Fibroblast of peridontal ligament (primary cell): ENCODE data around the gene PPP6R1.

Experiments used
- DNase-seq: peaks from one replicate; pipeline ENCODE4 v3.0.0-alpha.2; 2010; ENCODE audit errors: extremely low read depth

PPP6R1 gene, protein sequence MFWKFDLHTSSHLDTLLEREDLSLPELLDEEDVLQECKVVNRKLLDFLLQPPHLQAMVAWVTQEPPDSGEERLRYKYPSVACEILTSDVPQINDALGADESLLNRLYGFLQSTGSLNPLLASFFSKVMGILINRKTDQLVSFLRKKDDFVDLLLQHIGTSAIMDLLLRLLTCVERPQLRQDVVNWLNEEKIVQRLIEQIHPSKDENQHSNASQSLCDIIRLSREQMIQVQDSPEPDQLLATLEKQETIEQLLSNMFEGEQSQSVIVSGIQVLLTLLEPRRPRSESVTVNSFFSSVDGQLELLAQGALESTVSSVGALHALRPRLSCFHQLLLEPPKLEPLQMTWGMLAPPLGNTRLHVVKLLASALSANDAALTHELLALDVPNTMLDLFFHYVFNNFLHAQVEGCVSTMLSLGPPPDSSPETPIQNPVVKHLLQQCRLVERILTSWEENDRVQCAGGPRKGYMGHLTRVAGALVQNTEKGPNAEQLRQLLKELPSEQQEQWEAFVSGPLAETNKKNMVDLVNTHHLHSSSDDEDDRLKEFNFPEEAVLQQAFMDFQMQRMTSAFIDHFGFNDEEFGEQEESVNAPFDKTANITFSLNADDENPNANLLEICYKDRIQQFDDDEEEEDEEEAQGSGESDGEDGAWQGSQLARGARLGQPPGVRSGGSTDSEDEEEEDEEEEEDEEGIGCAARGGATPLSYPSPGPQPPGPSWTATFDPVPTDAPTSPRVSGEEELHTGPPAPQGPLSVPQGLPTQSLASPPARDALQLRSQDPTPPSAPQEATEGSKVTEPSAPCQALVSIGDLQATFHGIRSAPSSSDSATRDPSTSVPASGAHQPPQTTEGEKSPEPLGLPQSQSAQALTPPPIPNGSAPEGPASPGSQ

DNA sequence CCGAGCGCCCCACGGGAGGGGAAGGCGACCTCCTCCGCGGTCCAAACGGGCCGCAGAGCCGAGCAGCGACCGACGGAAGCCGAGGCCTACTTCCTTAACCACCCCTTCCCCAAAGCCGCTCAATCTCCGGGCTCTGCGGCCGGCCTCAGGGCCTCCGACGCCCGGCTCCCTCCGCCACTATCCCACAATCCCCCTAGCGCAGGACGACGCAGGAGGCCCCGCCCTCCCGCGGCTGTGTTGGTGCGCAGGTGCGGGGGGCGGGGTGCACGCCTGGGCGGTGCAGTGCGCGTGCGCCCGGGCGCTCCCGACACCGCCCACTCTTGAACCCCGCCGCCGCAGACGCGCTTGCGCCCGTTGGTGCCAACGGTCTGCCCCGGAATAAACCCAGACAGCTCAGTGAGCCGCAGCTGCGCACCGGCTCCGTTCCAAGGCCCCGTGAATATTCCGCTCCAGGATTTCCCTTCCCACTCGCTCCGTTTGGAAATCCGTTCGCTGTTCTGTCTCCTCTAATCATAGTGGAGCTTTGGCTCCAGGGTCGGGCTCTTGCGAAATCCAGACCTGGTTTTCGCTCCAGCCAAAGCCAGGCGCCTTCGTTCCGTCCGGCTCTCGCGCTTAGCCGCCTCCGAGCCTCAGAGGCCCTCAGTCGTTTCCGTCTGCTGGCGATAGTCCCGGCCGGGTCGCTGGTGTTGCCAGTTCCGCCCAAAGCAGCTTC, at the start of gene PPP6R1:
Gene PPP6R1 (minus strand): TSS at position 190 of the 712 bp plus-strand sequence. CDS start 11,914 bp downstream, outside the sequence.
- DNase-seq = peak; percentile 100

DNA sequence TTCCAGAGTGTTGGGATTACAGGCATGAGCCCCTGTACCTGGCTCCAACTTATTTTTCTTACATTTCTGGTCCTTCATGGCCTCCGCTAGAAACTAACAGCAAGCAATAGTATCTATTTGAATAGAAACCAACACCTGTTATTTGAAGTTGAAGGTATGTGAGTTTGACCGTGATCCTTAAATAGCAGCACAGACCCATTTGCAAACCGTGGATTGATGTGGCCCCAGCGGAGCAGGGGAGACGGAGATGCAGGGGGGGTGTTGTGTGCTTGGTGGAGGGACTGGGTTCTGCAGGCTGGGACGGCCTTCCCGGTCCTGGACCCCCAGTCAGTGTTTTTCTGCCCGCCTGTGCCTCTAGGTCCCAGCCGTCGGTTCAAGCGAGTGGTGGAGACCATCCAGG, 49.5 kb upstream of the PPP6R1 start:
- DNase-seq = no peak

DNA sequence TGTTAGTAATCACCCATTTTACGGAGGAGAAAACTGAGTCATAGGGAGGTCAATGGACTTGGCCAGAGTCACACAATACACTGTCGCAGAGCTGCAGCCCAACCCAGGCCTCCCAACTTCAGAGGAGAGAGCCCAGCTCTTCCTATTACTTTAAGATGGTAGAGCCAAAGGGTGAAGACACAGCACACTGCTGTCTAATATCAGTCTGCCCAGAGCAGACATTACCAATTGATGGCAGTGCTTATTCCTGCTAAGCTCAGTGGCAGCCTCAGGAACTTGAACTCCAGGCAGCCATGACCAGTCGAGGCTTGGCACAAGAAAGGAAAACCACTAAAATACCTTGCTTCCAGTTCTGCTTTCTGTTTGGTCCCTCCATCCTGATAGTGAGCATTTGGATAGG, 47.9 kb upstream of the PPP6R1 start:
- DNase-seq = no peak

DNA sequence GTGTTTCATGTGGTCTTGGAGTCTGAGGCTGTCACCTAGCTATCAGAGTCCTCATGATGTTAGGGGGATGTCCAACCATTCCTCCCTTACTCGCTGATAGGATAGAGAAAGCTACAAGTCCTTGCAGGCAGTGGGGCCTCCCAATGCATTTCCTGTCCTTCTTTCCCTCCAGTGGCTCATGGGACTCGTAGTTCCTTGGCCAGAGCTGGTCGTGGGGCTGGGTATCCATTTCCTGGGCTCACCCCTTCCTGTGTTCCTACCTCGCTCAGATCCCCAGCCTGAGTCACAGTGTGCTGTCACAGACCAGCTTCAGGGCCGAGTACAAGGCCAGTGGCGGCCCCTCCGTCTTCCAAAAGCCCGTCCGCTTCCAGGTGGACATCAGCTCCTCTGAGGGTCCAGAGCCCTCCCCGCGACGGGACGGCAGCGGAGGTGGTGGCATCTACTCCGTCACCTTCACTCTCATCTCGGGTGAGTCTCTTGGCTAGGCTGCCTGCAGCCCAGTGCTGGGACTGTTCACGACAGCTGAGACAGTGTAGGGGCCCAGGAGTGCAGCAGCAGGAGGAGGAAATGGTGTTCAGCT, 47.3 kb upstream of the PPP6R1 start:
- DNase-seq = no peak

DNA sequence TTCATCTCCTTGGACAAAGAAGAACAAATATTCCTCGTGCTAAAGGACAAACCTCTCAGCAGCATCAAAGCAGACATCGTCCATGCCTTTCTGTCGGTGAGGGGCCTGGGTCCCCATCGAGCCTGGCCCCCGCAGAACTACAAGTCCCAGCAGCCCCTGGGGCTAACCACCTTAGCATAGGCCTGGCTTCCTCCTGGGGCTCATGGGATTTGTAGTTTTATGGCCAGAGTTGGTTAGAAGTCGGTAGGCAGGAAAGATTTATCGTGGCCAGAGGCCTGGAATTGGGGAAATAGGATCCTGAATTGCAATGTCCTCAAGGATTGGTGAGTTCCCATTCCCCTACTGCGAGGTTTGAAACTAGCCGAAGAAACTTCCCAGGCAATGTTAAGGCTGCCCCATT, 46.7 kb upstream of the PPP6R1 start:
- DNase-seq = peak; percentile 11

DNA sequence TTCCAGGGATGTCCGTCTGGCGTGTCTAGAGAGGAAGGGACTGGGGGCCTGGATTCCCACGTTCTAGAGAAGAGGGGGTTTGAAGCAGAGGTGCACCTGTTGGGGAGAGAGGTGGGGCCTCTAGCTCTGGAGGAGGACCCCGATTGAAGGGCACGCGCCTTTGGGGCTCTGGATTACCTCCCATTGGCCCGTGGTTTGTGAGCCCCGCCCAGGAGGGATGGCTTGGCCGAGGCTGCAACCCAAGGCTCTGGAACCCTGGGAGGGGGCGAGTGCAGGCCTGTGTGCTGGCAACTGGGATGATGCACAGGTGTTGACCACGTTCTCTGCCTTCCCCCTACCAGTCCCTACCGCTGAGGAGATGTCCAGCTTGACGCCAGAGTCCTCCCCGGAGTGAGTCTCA, 46.2 kb upstream of the PPP6R1 start:
- no peak for DNase-seq

DNA sequence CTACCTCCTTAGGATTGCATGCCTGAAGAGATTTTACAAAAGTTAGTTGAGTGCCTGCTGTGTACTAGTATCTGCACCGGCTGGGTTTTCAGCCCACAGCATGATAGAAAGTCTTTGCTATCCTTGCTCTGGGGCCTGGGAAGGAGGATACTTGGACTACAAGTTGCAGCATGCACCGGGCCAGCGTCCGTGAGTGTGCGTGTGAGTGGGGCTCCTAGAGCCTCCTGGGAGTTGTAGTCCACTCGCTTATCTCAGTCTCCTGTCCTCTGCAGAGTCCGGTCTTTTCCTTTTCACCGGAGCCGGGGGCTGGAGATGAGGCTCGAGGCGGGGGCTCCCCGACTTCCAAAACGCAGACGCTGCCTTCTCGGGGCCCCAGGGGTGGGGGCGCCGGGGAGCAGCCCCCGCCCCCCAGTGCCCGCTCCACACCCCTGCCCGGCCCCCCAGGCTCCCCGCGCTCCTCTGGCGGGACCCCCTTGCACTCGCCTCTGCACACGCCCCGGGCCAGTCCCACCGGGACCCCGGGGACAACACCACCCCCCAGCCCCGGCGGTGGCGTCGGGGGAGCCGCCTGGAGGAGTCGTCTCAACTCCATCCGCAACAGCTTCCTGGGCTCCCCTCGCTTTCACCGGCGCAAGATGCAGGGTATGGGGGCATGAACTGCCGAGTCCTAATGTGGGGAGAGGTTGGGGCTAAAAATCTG, 45.6 kb upstream of the PPP6R1 start:
- no peak for DNase-seq

DNA sequence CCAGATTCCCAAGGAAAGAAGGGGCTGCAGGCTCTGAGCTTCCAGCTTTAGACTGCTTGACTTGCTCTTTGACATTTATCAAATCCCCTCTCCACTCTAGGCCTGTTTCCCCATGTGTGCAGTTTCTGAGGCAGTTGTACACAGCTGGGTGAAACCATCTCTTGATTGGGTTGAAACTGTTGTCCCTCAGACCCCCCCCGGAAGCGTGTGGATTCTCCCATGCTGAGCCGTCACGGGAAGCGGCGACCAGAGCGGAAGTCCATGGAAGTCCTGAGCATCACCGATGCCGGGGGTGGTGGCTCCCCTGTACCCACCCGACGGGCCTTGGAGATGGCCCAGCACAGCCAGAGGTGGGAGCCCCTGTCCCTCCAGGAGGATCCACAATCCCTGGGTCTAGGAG, 44.7 kb upstream of the PPP6R1 start:
- DNase-seq = no peak

DNA sequence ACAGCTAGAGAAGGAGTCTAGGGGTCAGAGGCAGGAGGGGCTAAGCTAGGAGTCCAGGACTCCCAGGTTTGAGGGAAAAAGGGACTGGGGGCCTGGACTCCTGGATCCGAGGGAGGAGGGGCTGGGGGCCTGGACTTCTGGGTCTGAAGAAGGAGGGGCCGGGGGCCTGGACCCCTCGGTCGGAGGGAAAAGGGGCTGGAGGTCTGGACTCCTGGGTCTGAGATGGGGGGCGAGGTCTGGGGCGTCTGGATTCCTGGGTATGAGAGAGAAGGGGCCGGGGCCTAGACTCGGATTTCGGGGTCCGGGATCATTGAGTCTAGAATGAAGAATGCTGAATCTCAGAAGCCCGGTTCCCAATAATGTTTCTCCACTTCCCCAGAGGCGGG, 43.5 kb upstream of the PPP6R1 start:
- no peak for DNase-seq

DNA sequence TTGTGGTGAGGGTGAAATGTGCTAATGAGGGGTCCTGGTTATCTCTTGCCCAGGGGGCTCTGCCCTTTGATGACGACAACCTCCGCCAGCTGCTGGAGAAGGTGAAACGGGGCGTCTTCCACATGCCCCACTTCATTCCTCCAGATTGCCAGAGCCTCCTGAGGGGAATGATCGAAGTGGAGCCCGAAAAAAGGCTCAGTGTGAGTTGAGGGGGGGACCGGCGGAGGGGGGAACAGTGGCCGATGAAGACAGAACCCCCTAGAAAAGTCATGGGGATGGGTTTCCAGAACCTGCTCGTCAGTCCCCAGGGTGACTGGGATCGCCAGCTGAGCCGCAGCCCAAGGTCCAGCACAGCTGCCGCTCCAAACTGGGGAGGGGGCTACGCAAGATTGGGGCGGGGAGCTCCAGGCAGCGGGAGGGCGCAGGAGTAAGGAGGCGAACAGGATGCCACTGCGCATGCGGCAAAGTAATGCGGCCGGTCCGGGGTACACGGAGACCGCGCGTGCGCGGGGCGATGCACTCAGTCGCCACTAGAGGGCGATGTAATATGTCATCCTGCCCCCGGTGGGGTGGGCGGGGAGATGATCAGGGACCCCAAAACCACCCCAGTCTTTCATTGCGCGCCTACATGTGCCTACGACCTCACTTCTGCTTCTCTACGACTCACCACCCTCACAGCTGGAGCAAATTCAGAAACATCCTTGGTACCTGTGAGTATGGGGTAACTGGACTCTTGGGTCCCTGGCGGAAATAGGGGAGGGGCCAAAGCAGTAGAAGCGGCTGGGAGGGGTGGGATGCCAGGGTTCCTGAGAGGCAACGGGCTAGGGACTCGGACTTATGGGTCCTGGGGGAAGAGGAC, 42.9 kb upstream of the PPP6R1 start:
- DNase-seq = peak; percentile 69

DNA sequence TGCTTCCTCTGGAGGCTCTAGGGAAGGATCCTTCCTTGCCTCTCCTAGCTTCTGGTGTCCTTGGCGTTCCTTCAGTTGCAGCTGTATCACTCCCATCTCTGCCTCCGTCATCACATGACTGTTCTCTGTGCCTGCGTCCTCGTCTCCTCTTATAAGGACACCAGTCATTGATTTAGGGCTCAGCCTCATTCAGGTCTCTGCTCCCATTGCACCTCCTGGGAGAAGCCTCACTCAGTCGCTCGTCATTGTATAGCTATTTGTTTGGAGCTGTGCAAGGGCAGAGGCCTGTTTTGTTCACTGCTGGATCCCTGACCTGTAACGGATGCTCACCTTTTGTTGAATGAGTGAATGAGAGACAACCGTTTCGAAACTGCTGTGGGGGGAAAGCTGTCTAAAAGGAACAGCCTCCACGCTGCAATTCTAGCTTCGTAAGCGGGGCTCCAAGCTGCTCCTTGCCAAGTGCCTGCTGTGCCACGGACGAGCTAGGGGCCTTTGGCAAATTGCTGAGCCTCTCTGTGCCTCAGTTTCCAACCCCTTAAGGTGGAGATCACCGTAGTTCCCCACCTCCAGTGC, 42.2 kb upstream of the PPP6R1 start:
- no peak for DNase-seq

DNA sequence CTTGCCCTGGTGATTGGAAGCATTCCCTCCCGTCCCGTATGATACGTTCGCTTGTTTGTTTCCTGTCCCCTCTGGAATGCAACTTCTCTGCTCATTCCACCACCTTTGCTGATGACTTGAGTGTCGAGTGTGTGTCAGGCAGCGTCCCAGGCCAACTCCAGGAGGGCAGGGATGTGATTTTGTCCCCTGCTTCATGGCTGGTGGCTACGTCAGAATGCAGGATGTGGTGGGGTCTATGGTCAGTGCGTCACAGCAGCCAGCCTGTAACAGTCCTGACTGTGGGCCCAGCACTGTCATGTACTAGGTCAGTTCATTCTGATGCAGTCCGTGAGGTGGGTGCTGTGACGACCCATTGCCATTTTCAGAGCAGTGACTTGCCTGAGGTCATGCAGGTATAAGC, 41.2 kb upstream of the PPP6R1 start:
- no peak for DNase-seq

DNA sequence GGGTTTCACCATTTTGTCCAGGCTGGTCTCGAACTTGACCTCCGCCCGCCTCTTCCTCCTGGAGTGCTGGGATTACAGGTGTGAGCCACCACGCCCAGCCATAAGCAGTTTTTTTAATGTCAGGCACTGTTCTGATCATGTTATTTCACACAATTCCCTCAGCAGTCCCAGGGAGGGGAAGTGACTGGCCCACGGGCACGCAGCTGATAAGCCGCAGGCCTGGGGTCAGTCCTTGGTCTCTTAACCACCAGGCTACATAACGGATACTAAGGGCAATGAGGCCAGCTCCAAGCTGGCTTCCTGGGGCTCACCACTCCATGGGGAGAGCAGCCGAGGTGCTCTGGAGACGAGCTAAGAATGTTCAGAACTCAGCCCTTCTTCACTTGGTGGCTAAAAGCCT, 38.5 kb upstream of the PPP6R1 start:
- no peak for DNase-seq

DNA sequence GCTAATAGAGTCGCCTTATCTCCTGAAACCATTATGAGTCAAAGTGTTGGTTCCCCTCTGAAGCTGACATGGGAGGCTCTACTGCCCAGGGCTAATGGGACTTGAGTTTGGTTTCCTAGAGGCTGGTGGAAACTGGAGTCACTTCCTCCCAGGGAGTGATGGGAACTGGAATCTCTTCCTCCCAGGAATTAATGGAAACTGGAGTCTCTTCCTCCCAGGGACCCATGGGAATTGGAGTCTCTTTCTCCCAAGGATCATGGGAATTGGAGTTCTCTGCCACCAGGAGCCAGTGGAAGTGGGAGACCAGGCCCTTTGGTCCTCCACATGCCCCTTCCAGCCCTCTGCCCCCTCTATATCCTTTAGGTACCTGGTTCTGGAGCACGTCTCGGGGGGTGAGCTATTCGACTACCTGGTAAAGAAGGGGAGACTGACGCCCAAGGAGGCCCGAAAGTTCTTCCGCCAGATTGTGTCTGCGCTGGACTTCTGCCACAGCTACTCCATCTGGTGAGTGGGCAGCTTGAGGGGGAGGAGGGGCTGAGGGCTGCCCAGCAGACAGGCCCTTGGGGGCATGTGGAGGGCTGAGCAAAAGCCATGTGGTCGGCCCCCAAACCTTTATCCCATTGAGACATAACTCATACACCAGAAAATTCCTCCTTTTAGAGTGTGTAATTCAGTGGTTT, 30.4 kb upstream of the PPP6R1 start:
- no peak for DNase-seq

DNA sequence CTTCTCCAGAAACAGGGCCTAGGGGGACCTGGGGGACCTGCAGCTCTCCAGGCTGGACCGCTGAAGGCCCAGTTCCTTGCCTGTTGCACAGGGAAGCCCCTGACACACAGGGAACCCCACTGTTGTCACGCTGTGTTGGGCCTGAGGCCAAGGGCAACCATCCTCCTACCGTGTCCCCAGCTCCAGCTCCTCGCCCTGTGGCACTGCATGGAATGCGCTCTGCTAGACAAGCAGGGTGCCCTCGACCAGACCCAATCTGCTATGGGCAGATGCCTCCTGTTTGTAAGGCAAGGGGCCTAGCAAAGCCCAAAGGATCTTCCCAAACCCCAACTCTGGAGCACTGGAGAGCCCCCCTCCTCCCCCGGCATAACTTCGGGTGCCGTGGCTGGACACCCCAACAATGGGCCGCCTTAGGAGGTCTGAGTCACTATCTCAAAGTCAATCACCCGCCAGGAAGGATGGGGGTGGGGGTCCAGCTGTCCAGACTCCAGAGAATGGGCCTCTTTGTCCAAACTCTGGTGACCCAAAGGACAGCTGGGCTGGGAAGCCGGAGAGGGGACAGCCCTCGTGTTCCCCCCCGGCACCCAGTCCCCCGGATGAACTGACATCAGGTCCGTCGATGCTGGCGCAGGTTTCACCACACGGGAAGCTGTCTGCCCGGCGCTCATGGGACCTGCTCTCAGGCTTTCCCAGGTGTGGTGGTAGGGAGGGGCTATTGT, 28.7 kb upstream of the PPP6R1 start:
- no peak for DNase-seq

DNA sequence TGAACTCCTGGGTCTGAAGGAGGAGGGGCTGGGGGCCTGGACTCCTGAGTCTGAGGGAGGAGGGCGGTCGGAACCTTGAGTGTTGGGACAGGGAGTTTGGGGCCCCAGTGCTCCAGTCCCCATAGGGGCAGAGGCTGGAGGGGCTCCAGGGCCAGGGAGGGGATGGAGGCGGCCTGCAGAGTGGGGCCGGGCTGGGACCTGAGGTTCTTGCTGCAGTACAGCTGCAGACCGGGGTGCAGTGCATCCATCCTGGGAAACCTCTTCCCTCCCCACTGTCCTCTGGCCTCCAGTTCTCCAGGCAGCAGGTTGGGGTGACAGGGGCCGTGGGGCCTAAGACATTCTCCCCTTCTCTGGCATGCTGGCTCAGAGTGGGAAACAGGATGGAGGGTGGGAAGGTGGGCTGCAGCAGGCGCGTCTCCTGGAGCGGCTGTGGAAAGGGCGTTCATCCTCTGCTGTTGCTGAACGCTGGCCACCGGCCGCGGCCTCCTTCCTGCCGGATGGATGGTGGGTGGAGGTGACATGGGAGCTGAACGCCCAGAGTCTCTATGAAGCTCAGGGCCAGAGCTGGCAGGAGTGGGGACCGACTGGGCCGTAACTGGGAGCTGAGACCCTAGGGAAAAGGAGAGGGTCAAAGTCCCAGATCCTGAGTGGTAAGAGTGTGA, 26.5 kb upstream of the PPP6R1 start:
- DNase-seq = no peak

DNA sequence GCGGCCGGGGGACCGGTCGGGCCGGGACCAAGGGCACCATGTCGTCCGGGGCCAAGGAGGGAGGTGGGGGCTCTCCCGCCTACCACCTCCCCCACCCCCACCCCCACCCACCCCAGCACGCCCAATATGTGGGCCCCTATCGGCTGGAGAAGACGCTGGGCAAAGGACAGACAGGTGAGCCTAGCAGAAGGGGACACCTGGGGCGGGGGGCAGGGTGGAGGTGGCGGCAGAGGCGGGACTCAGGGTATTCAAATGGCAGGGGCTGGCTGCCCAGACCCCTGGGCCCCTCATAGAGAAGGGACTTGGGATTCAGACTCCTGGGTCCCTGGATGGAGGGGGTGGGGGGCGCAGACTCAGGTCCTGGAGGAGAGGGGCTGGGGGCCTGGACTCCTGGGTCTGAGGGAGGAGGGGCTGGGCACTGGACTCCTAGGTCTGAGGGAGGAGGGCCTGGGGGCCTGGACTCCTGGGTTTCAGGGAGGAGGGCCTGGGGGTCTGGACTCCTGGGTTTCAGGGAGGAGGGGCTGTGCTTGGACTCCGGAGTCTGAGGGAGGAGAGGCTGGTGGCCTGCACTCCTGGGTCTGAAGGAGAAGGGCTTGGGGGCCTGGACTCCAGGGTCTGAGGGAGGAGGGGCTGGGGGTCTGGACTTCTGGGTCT, 25.7 kb upstream of the PPP6R1 start:
- DNase-seq = no peak
